ENCODE results near the gene FAM236D. TPM values are rescaled to one million over a fixed set of nuclear protein-coding genes. Genes with fewer than 3 reads are reported as not detected.
"Not testable (repeated sequence)": the region's sequence is repeated elsewhere in the genome, so short reads cannot be mapped to it uniquely, and the experiment has no call there.

The FAM236D gene
- total RNA-seq (not detected), polyA plus RNA-seq (not detected)
- long read RNA-seq, donor 1: 0 reads
- long read RNA-seq, donor 2: 0 reads
- long read RNA-seq, donor 3: 0 reads

DNA sequence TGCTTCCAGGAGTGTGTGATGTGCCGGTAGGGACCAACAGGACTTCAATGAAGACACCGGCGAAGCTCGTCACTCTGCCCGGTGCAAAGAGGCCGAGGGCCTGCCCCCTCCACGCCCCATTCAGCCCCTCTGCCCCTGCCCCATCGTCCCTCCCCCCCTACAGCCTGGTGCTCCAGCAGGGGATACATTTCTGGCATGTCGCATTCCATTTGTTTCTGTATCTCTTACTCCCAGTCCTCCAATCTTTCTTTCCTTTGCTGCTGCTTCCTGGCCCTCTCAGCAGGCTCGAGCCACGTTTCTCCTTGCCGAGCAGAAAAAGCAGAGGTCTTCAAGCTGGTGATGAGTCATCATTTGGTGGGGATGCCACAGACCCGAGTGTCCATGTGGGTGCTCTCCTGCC, at the start of gene FAM236D:
TSS of gene FAM236D (minus strand) at position 101 of the 400 bp plus-strand sequence. CDS start at position 1, 100 bp downstream.
- not testable (repeated sequence) for H3K36me3 ChIP-seq

DNA sequence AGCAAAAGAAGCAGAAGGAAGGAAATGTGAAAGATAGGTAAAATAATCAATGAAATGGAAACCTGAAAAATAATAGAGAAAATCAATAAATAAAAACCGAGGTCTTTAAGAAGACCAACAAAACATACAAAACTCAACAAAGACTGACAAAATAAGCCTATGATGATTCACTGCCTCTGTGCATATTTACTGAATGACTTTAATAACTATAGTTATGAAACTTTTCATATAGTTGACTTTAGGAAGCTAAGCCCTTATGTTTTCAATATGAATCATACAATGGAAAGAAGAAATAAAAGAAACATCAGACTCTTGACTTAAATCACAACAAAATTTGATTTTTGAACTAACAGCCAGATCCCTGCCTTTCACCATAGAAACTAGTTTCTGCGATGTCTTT, 29.5 kb upstream of the FAM236D start:
- H3K4me1 ChIP-seq; DNase-seq; H3K27me3 ChIP-seq; H3K36me3 ChIP-seq; H3K4me3 ChIP-seq; H3K9me3 ChIP-seq; intact Hi-C loops (cut with DNase I); ATAC-seq; H3K27ac ChIP-seq: not testable (repeated sequence)
- no CpG with 5 or more reads among the region's 2 CpGs for WGBS, 4 donors

More for the DNA sequence above, at the start of gene FAM236D:
- H3K4me3 ChIP-seq; DNase-seq; ATAC-seq; H3K4me1 ChIP-seq; intact Hi-C loops (cut with DNase I); H3K27ac ChIP-seq; H3K9me3 ChIP-seq; H3K27me3 ChIP-seq: not testable (repeated sequence)
- no CpG with 5 or more reads among the region's 13 CpGs for WGBS, 4 donors

GRCh38 chrX:72830701-72831100, 22.7 kb upstream of the FAM236D start:
- H3K27ac ChIP-seq; intact Hi-C loops (cut with DNase I); H3K9me3 ChIP-seq; DNase-seq; H3K36me3 ChIP-seq; H3K4me1 ChIP-seq; H3K4me3 ChIP-seq; H3K27me3 ChIP-seq; ATAC-seq: not testable (repeated sequence)
- no CpG with 5 or more reads among the region's 13 CpGs for WGBS, 4 donors

- not testable (repeated sequence) for H3K9me3 ChIP-seq
These were observed 17.6 kb downstream of the FAM236D start for GRCh38 chrX:72790390-72790789.

DNA sequence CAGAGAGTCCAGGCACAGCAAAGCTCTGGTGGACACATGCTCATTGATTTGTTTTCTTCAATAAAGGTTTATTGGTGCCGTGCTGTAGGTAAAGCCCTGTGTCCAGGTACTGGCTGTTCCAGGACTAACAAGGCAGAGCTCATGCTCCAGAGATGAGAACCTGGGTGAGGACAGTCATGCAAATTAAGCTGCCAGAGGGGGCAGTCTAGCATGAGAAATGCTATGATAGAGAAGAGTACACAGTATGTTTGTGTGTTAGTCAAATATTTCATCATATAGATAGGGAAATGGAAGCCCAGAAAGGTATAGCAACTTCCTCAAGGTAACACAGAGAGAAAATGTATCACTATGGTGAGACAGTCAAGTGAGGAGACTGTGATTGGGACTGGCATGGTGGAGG, 19.9 kb downstream of the FAM236D start:
- H3K36me3 ChIP-seq; ATAC-seq; H3K4me3 ChIP-seq; H3K9me3 ChIP-seq; H3K4me1 ChIP-seq; DNase-seq; H3K27ac ChIP-seq; H3K27me3 ChIP-seq; intact Hi-C loops (cut with DNase I): not testable (repeated sequence)
- WGBS, 4 donors: no CpG with 5 or more reads among the region's 1 CpG

More at GRCh38 chrX:72790390-72790789, 17.6 kb downstream of the FAM236D start:
- H3K36me3 ChIP-seq; H3K4me3 ChIP-seq; intact Hi-C loops (cut with DNase I); H3K27me3 ChIP-seq; H3K27ac ChIP-seq; H3K4me1 ChIP-seq: not testable (repeated sequence)
- ATAC-seq (peak in 1 of 4 donors; percentile 31), DNase-seq (peak in 1 of 5 donors; percentile 3)
- 60 to 100% (median 87%) methylated on average over 1 of the region's 3 CpGs for whole genome bisulfite sequencing, 4 donors

DNA sequence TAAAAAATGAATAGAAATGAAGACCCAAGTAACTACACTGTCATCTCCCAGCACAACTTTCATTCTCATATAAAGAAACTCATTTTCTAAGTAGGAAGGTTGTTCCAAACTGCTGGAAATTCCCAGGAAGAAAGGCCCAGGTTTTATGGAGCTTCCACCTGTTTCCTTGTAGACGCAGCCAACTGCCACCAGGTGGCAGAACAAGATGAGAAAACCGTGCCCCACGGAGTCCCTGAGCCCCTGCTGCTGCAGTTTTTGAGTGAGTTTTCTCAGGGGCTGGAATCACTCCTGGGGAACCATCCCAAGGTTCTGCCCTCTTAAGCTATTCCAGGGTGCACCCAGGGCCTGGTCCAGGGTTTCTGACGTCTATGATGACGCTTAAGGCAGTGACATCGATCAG, 24.0 kb downstream of the FAM236D start:
- WGBS, 4 donors: no CpG with 5 or more reads among the region's 6 CpGs
- intact Hi-C loops (cut with DNase I); H3K4me1 ChIP-seq; ATAC-seq; H3K27me3 ChIP-seq; H3K9me3 ChIP-seq; H3K36me3 ChIP-seq; H3K27ac ChIP-seq; DNase-seq; H3K4me3 ChIP-seq: not testable (repeated sequence)

GRCh38 chrX:72783365-72783936, 24.6 kb downstream of the FAM236D start:
- H3K9me3 ChIP-seq; intact Hi-C loops (cut with DNase I); H3K27me3 ChIP-seq; H3K4me3 ChIP-seq; DNase-seq; H3K27ac ChIP-seq; H3K36me3 ChIP-seq; ATAC-seq; H3K4me1 ChIP-seq: not testable (repeated sequence)
- WGBS, 4 donors: no CpG with 5 or more reads among the region's 8 CpGs

GRCh38 chrX:72782560-72782959, 25.4 kb downstream of the FAM236D start, which contains the start of gene FAM236B:
TSS of gene FAM236B (minus strand) at chrX:72782660. CDS start at chrX:72782560, 100 bp downstream.
- not testable (repeated sequence) for ATAC-seq, DNase-seq
- no CpG with 5 or more reads among the region's 15 CpGs for WGBS, 4 donors

GRCh38 chrX:72778146-72778545, 29.9 kb downstream of the FAM236D start:
- intact Hi-C loops (cut with DNase I); H3K27ac ChIP-seq; H3K27me3 ChIP-seq; H3K4me3 ChIP-seq; DNase-seq; H3K9me3 ChIP-seq; H3K4me1 ChIP-seq; ATAC-seq; H3K36me3 ChIP-seq: not testable (repeated sequence)
- WGBS, 4 donors: no CpG with 5 or more reads among the region's 6 CpGs

More at GRCh38 chrX:72782560-72782959, 25.4 kb downstream of the FAM236D start, which contains the start of gene FAM236B:
- H3K4me1 ChIP-seq; H3K27me3 ChIP-seq; intact Hi-C loops (cut with DNase I); H3K36me3 ChIP-seq; H3K9me3 ChIP-seq; H3K4me3 ChIP-seq; H3K27ac ChIP-seq: not testable (repeated sequence)

- H3K4me1 ChIP-seq; H3K4me3 ChIP-seq; H3K9me3 ChIP-seq; H3K27ac ChIP-seq; ATAC-seq; H3K36me3 ChIP-seq; H3K27me3 ChIP-seq; DNase-seq; intact Hi-C loops (cut with DNase I): not testable (repeated sequence)
- WGBS, 4 donors: no CpG with 5 or more reads among the region's 15 CpGs
These were observed 30.6 kb downstream of the FAM236D start for GRCh38 chrX:72777467-72777790.

DNA sequence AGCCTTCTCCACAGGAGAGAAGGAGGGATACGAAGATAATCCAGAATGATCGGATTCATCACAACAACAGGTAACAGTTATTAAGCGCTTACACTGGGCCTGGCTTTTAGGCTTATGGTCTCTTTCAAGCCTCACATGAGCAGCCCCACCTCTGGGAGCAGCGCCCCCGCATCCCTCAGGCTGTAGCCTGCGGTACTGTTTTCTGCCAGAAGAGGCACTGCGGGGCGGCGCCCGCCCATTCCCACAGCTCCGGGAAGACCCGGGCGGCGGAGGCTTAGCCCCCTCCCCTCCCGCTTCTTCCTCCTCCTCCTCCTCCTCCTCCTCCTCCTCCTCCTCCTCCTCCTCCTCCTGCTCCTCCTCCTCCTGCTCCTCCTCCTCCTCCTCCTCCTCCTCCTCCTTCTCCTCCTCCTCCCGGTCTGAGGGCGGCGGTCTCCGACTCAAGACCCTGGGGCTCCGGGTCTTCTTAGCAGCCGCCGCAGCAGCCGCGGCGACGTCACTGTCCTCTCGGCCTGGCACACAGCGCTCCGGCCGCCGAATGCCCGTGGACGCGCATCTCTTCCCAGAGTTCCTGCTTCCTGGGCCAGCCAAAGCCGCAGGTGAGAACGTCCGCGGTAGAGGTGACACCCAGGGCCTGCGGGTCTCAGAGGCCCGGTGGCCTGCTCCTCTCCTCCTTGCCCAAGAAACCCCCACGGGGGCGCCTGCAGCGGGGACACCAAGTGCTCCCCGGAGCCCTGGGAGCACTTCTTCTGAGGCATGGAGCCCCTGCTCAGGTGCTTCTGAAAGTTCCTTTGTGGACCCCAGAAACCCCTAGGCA, 31.1 kb downstream of the FAM236D start, which contains the start of gene DMRTC1B:
TSS of gene DMRTC1B (plus strand) at position 238 of the 814 bp plus-strand sequence. CDS start 68,246 bp downstream, outside the sequence.
- WGBS, 4 donors: no CpG with 5 or more reads among the region's 44 CpGs
- peak in 2 of 4 donors; percentile 63 to 66 for ATAC-seq
- not testable (repeated sequence) for H3K27ac ChIP-seq

More for the DNA sequence above, 31.1 kb downstream of the FAM236D start, which contains the start of gene DMRTC1B:
- H3K4me3 ChIP-seq; H3K4me1 ChIP-seq; H3K36me3 ChIP-seq; intact Hi-C loops (cut with DNase I); DNase-seq; H3K27me3 ChIP-seq; H3K9me3 ChIP-seq: not testable (repeated sequence)

Data from heart left ventricle (tissue), 16 donors.